Right lobe of liver (tissue), 4 donors: Measurements from ENCODE around the gene BCL2.

Experiments
- POLR2A ChIP-seq: fragments of 450-650 bp; IDR thresholded peaks from one replicate; pipeline ENCODE4 v1.6.1; 2017; ENCODE audit warnings: antibody characterized with exemption, mild to moderate bottlenecking
- TF ChIP-seq, protein P1 (sequence below), 4 donors: fragments of 200-600 bp in 3 of 4; fragments of 450-650 bp in 1 of 4; IDR thresholded peaks; one replicate each; pipeline versions ENCODE4 v1.5.1 to v1.8.0; 2016 to 2022; ENCODE audit warnings: antibody characterized with exemption in 4 of 4, mild to moderate bottlenecking in 2 of 4
- donor health status: DM: no; HTN: no; CAD: no.
- donor health status: DM: no; HTN: no; CAD: no.
- donor health status: DM: no; HTN: yes; CAD: no.

DNA sequence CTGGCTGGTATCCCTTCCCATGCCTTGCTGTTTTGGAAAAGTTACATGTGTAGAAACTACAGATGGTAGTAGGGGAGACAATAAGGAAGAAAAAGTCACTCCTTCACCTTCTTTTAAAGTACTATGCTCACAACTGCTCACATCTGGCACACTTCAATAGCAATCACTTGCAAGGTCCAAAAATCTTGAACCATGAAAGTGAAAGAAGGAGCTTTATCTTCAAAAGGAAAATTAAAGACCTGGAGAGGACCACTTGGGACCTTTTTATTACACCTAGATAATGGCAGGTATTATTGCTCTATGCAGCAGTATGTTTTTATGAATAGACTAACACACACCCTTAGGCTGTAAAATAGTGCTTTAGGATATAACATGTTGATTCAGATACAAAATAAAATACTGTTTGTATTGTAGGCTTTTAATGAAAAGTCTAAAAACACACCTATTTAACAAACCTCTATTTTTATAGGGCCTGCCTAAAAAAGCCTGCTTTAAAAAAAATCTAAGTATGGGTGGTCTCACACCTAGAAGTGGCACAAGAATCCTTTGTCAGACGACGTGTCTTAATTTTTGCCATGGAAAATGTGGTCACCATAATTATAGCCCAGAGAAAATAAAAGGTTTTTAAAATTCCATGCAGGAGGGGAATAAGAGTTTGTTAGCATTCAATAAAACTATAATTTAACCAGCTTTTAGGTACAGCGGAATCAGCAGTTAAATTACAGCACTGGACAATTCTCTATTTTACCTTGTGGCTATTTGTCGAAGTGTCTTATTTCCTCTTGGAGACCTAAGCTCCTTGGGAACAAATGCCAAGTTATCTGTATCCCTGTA is 124.0 kb downstream of the BCL2 start:
- TF ChIP-seq POLR2A = no peak
- TF ChIP-seq, protein P1, sequence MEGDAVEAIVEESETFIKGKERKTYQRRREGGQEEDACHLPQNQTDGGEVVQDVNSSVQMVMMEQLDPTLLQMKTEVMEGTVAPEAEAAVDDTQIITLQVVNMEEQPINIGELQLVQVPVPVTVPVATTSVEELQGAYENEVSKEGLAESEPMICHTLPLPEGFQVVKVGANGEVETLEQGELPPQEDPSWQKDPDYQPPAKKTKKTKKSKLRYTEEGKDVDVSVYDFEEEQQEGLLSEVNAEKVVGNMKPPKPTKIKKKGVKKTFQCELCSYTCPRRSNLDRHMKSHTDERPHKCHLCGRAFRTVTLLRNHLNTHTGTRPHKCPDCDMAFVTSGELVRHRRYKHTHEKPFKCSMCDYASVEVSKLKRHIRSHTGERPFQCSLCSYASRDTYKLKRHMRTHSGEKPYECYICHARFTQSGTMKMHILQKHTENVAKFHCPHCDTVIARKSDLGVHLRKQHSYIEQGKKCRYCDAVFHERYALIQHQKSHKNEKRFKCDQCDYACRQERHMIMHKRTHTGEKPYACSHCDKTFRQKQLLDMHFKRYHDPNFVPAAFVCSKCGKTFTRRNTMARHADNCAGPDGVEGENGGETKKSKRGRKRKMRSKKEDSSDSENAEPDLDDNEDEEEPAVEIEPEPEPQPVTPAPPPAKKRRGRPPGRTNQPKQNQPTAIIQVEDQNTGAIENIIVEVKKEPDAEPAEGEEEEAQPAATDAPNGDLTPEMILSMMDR (IDR thresholded peaks at IDR 0.05) = no peak
